K562 (cell line): ENCODE results near the gene FLAD1. TPM values are rescaled to one million over a fixed set of nuclear protein-coding genes. Genes with fewer than 3 reads are reported as not detected.
A peak's percentile ranks its signal among the peaks of the same experiment; 100 is the strongest.

ENCODE experiments used
- ATAC-seq: fragments of 200-7000 bp; cut with Tn5 transposase; 3 replicates; pipeline ENCODE4 v1.9.1; 2020; ENCODE audit warnings: moderate library complexity
- BruUV-seq: library from RNA; stranded (reverse); fragments of 400-500 nt; replicated peaks from 2 replicates; lab custom pipeline; 2021; lab: Mats Ljungman, UMichigan
- CTCF ChIA-PET: fragments of 300-600 bp; formaldehyde crosslinking; extraction: SDS; loops from one replicate; lab custom pipeline; 2021; ENCODE audit warnings: low intra/inter-chr PET ratio; lab: Yijun Ruan, JAX
- POLR2A ChIA-PET: fragments of 300-600, 350-650 bp; sonication (Branson Sonifier 250); formaldehyde crosslinking; extraction: SDS; loops from one replicate; lab custom pipeline; 2021; ENCODE audit warnings: antibody characterized with exemption, inconsistent platforms; lab: Yijun Ruan, JAX
- DNase-seq, 4 experiments: peaks; one replicate each; pipeline versions ENCODE4 v3.0.0 to v3.0.0-alpha.2; 2011 to 2018; ENCODE audit warnings: low spot score in 3 of 4, mixed read lengths in 3 of 4; ENCODE audit errors: extremely low read depth in 1 of 4
- FAIRE-seq: peaks from 2 replicates; lab custom pipeline; 2011; peaks lifted over from hg19 to GRCh38; lab: Jason Lieb, UNC
- H2AFZ ChIP-seq: 2 replicates; pipeline ENCODE4 v1.6.0; 2011; ENCODE audit warnings: low read depth, low read length, control low read depth, inconsistent platforms
- H3K27ac ChIP-seq: fragments of 200-600 bp; 3 replicates; pipeline ENCODE4 v1.8.0; 2011; ENCODE audit warnings: low read depth, mild to moderate bottlenecking, control low read depth, inconsistent platforms, low read length, moderate library complexity, mixed read lengths; ENCODE audit errors: extremely low read depth
- H3K27me3 ChIP-seq, 2 experiments: fragments of 300-600 bp in 1 of 2; 2 replicates in 1 of 2; 3 replicates in 1 of 2; pipeline versions ENCODE4 v1.6.0 to v1.8.0; 2011; ENCODE audit warnings: inconsistent platforms in 2 of 2, low read length in 2 of 2, mild to moderate bottlenecking in 1 of 2, mixed read lengths in 1 of 2, moderate library complexity in 1 of 2; ENCODE audit not compliant: control insufficient read depth in 2 of 2, insufficient read depth in 2 of 2
- H3K36me3 ChIP-seq: fragments of 300-600 bp; 3 replicates; pipeline ENCODE4 v1.8.0; 2011; ENCODE audit warnings: mild to moderate bottlenecking, low read length, inconsistent platforms; ENCODE audit not compliant: control insufficient read depth, insufficient read depth
- H3K4me1 ChIP-seq, 2 experiments: fragments of 200-600 bp in 1 of 2; replicated peaks in 1 of 2; 2 replicates in 1 of 2; 3 replicates in 1 of 2; pipeline versions ENCODE4 v1.5.1 to v1.8.0; 2011; ENCODE audit warnings: inconsistent platforms in 2 of 2, low read length in 2 of 2, mild to moderate bottlenecking in 1 of 2, mixed read lengths in 1 of 2, moderate library complexity in 1 of 2; ENCODE audit not compliant: control insufficient read depth in 2 of 2, insufficient read depth in 2 of 2
- H3K4me2 ChIP-seq: 2 replicates; pipeline ENCODE4 v1.6.1; 2011; ENCODE audit warnings: low read length, control low read depth, inconsistent platforms, mixed read lengths; ENCODE audit not compliant: insufficient read depth
- H3K4me3 ChIP-seq: fragments of 200-600 bp; sonication (generic), shearing (Covaris generic); 2 replicates; pipeline ENCODE4 v1.5.1; 2016; ENCODE audit warnings: control low read depth, inconsistent platforms
- H3K79me2 ChIP-seq: fragments of 200-600 bp; 3 replicates; pipeline ENCODE4 v1.8.0; 2011; ENCODE audit warnings: low read length, inconsistent platforms; ENCODE audit not compliant: control insufficient read depth, insufficient read depth
- H3K9ac ChIP-seq, 2 experiments: 2 replicates each; pipeline versions ENCODE4 v1.6.0 to v1.6.1; 2011; ENCODE audit warnings: low read depth in 2 of 2, low read length in 2 of 2, control low read depth in 1 of 2, inconsistent platforms in 1 of 2, mild to moderate bottlenecking in 1 of 2, mixed read lengths in 1 of 2; ENCODE audit not compliant: insufficient read depth in 1 of 2
- H3K9me1 ChIP-seq: one replicate; pipeline ENCODE4 v1.6.0; 2011; ENCODE audit warnings: inconsistent platforms, mild to moderate bottlenecking, low read length, moderate library complexity; ENCODE audit not compliant: control insufficient read depth, insufficient read depth
- H3K9me3 ChIP-seq: replicated peaks from 2 replicates; pipeline ENCODE4 v1.5.1; 2011; ENCODE audit warnings: low read depth, low read length, inconsistent platforms; ENCODE audit not compliant: control insufficient read depth, insufficient read depth
- H4K20me1 ChIP-seq: replicated peaks from 2 replicates; pipeline ENCODE4 v1.6.1; 2011; ENCODE audit warnings: low read length, inconsistent platforms, mixed read lengths; ENCODE audit not compliant: control insufficient read depth, insufficient read depth
- GABPB2 ChIP-seq: fragments of 250-450 bp; sonication (Bioruptor Pico); conservative IDR thresholded peaks from 2 replicates; pipeline ENCODE4 v1.5.1; 2021; ENCODE audit warnings: mild to moderate bottlenecking
- MBD2 ChIP-seq: sonication (generic); IDR thresholded peaks from 2 replicates; pipeline ENCODE4 v1.6.1; 2016; ENCODE audit warnings: low read depth, borderline replicate concordance
- SMARCC2 ChIP-seq: fragments of 450-650 bp; IDR thresholded peaks from 2 replicates; pipeline ENCODE4 v1.6.1; 2017; ENCODE audit warnings: antibody characterized with exemption, moderate library complexity, mild to moderate bottlenecking, low read depth
- TEAD4 ChIP-seq, 2 experiments: sonication (generic) in 1 of 2; formaldehyde crosslinking in 1 of 2; IDR thresholded peaks; 2 replicates each; pipeline versions ENCODE4 v1.6.1 to v1.8.0; 2012 to 2022; ENCODE audit warnings: borderline replicate concordance in 1 of 2, inconsistent platforms in 1 of 2, low read length in 1 of 2, mild to moderate bottlenecking in 1 of 2, missing genetic modification reagents in 1 of 2
- TFAM ChIP-seq: fragments of 250-450 bp; sonication (Bioruptor Pico); conservative IDR thresholded peaks from 2 replicates; pipeline ENCODE4 v1.5.0; 2021; ENCODE audit warnings: mild to moderate bottlenecking, moderate library complexity
- ZBTB7A ChIP-seq: IDR thresholded peaks from 2 replicates; pipeline ENCODE4 v1.6.1; 2011; ENCODE audit warnings: low read depth, mild to moderate bottlenecking, low read length, moderate library complexity, borderline replicate concordance; ENCODE audit not compliant: control insufficient read depth
- WGBS: fragments of 100-300 bp; shearing (Covaris generic); methylation state at CpG from one replicate; pipeline ENCODE4 v1.1.6; 2016; ENCODE audit warnings: low coverage, mixed read lengths; ENCODE audit not compliant: insufficient coverage; ENCODE audit errors: missing lambda C conversion rate; 5-methylcytosine and 5-hydroxymethylcytosine counted together
- in situ Hi-C: fragments of 300-500 bp; cut with MboI; formaldehyde crosslinking; loops from 4 replicates; pipeline ENCODE4 v1.15.0; 2018; ENCODE audit warnings: inconsistent platforms, mixed read lengths
- intact Hi-C: fragments of 100-400 bp; cut with micrococcal nuclease; formaldehyde crosslinking; loops from 2 replicates; pipeline ENCODE4 v1.14.2; 2022
- polyA plus RNA-seq, 8 experiments: library from polyadenylated mRNA; depleted of rRNA in 4 of 8; stranded (reverse) in 5 of 8; unstranded in 3 of 8; fragments of >200 nt; fragmentation: Nextera tagmentation in 2 of 8; fragmentation: Illumina TruSeq in 1 of 8; extraction: Ambion mirVana in 2 of 8; extraction: Trizol in 1 of 8; gene quantifications; 2 replicates each; pipeline versions ENCODE4 v1.2.1 to v1.2.3, GENCODE V29; 2011 to 2014; ENCODE audit warnings: inconsistent platforms in 1 of 8, missing spikeins in 1 of 8
- total RNA-seq, 7 experiments: library from RNA; depleted of rRNA in 6 of 7; stranded (reverse); fragments of >200 nt in 6 of 7; fragmentation: Illumina TruSeq in 2 of 7; extraction: Trizol in 2 of 7; gene quantifications; 2 replicates each; pipeline versions ENCODE4 v1.2.1 to v1.2.3, GENCODE V29; 2011 to 2021; ENCODE audit warnings: low replicate concordance in 1 of 7
- TF ChIP-seq, protein P1 (sequence below): fragments of 450-650 bp; IDR thresholded peaks from 2 replicates; pipeline ENCODE4 v1.6.1; 2016; ENCODE audit warnings: antibody characterized with exemption
- TF ChIP-seq, protein P2 (sequence below): fragments of 450-650 bp; IDR thresholded peaks from 2 replicates; pipeline ENCODE4 v1.6.1; 2018; ENCODE audit warnings: mild to moderate bottlenecking, low read depth; ENCODE audit not compliant: partially characterized antibody
- TF ChIP-seq, protein P3 (sequence below): fragments of 450-650 bp; formaldehyde crosslinking; conservative IDR thresholded peaks from 2 replicates; pipeline ENCODE4 v1.4.0; 2022; ENCODE audit warnings: mild to moderate bottlenecking, missing genetic modification characterization
- TF ChIP-seq, protein P4 (sequence below): IDR thresholded peaks from 3 replicates; pipeline ENCODE4 v1.6.1; 2011; ENCODE audit warnings: borderline replicate concordance, mild to moderate bottlenecking; ENCODE audit not compliant: insufficient read length, insufficient read depth
- TF ChIP-seq, protein P5 (sequence below), 3 experiments: fragments of 200-800 bp in 1 of 3; sonication (Bioruptor generic) in 1 of 3; sonication (generic) in 1 of 3; formaldehyde crosslinking in 1 of 3; IDR thresholded peaks; 2 replicates each; pipeline versions ENCODE4 v1.6.1 to v1.8.0; 2016 to 2022; ENCODE audit warnings: mild to moderate bottlenecking in 2 of 3, missing compliant biosample characterization in 2 of 3, missing genetic modification characterization in 2 of 3, missing genetic modification reagents in 1 of 3

Gene FLAD1
- total and polyA plus RNA-seq, 9 of the 15 experiments (the other 6 are each of a cell fraction or from before 2014, with no cell fraction given), result 24.9 to 85.8 (median 67.0) TPM

DNA sequence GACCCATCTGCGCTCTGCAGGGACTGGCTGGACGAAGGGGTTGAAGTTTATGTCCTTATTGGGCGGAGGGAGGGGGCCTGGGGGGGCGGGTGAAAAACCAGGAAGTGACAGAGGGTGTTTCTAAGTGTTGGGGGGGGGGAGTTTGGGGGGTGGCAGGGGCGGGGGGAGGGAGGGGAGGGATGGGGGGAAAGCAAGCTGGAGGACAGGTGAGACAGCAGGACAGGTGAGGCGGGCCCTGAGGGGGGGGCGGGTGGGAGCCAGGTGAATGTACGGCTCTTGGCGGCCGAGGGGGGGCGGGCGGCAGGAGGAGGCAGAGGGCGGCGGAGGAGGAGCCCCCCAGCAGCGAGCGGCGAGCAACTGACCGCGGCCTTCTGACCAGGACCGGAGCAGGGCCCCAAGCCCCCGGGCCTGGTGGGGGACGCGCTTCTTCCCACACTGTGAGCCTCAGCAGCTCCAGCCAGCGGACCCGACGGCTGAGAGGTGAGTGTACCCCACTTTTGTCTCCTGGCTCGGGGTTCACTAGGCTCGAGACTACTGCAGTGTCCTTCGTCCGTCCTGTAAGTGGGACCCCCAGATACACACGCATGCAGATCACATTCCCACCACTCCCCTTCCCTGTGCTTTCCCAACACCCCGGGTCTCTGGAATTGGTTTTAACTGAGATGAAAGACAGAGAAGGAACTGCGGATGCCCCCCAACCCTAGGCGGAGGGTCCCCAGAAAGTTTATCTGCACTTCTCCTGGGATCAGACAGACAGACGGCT is 19.5 kb downstream of the FLAD1 start, which contains the start of gene ZBTB7B:
Gene ZBTB7B (plus strand): TSS at position 339 of the 763 bp plus-strand sequence. CDS start 11,859 bp downstream, outside the sequence.
- no peaks in the 10 kb centered on the region for H3K9me1 ChIP-seq
- peak within 1 kb of the TSS; percentile 99 for H3K27ac ChIP-seq
- H3K4me1 ChIP-seq, result peaks cover 45 to 74% of the 10 kb centered on the region in 2 experiments
- no peaks in the 10 kb centered on the region for H3K9me3 ChIP-seq
- no peaks in the 10 kb centered on the region for H3K27me3 ChIP-seq
- CTCF ChIA-PET, result no interaction called here
- 2% methylated on average over 13 of the region's 35 CpGs for WGBS
- peak within 1 kb of the TSS; percentile 95 for H2AFZ ChIP-seq
- peaks cover 33% of the 10 kb centered on the region; the same call in 2 of the 3 replicates for H3K36me3 ChIP-seq
- no TSS peak for BruUV-seq
- in situ Hi-C loops (no loop called here), intact Hi-C loops (loop anchor here (1.0 to 5.0 kb wide), 4 partner anchors 15 to 445 kb away; partner anchors contain the start of genes EFNA3 and UBE2Q1)
- peaks cover 58% of the 10 kb centered on the region for H3K79me2 ChIP-seq
- FAIRE-seq (peak; percentile 32), ATAC-seq (peak; percentile 0; the same call in 1 of the 3 replicates), DNase-seq (peak; percentile 48 to 79 (median 58))
- H3K9ac ChIP-seq, result peak within 1 kb of the TSS; percentile 99
- H3K4me3 ChIP-seq, result peak within 1 kb of the TSS; percentile 97
- POLR2A ChIA-PET, result interaction anchor here (0.6 to 1.5 kb wide), 2 partner anchors 19 to 39 kb away, joined by 3 read pairs; no protein-coding TSS in a partner anchor
- H3K4me2 ChIP-seq, result peak within 1 kb of the TSS; percentile 99
- H4K20me1 ChIP-seq, result peaks cover 3% of the 10 kb centered on the region; the same call in 1 of the 2 replicates
- TF ChIP-seq SMARCC2 (no peak), TFAM (CRISPR knock-in tag) (no peak), ZBTB7A (peak; percentile 84), GABPB2 (CRISPR knock-in tag) (no peak), TEAD4 (IDR thresholded peaks at IDR 0.05; ENCODE audit: low read length) (no peak), TEAD4 (CRISPR knock-in tag; IDR thresholded peaks at IDR 0.05; ENCODE audit: borderline replicate concordance) (no peak), MBD2 (0 out of 2 replicates have a peak, but pooled peaks have one; percentile 17)
- TF ChIP-seq, protein P1, sequence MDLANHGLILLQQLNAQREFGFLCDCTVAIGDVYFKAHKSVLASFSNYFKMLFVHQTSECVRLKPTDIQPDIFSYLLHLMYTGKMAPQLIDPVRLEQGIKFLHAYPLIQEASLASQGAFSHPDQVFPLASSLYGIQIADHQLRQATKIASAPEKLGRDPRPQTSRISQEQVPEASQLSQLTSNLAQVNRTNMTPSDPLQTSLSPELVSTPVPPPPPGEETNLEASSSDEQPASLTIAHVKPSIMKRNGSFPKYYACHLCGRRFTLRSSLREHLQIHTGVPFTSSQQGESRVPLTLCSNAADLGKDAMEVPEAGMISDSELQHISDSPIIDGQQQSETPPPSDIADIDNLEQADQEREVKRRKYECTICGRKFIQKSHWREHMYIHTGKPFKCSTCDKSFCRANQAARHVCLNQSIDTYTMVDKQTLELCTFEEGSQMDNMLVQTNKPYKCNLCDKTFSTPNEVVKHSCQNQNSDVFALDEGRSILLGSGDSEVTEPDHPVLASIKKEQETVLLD, result 0 out of 2 replicates have a peak, but pooled peaks have one; percentile 19
- TF ChIP-seq, protein P2, sequence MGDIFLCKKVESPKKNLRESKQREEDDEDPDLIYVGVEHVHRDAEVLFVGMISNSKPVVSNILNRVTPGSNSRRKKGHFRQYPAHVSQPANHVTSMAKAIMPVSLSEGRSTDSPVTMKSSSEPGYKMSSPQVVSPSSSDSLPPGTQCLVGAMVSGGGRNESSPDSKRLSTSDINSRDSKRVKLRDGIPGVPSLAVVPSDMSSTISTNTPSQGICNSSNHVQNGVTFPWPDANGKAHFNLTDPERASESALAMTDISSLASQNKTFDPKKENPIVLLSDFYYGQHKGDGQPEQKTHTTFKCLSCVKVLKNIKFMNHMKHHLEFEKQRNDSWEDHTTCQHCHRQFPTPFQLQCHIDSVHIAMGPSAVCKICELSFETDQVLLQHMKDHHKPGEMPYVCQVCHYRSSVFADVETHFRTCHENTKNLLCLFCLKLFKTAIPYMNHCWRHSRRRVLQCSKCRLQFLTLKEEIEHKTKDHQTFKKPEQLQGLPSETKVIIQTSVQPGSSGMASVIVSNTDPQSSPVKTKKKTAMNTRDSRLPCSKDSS, result no peak
- TF ChIP-seq, protein P3, sequence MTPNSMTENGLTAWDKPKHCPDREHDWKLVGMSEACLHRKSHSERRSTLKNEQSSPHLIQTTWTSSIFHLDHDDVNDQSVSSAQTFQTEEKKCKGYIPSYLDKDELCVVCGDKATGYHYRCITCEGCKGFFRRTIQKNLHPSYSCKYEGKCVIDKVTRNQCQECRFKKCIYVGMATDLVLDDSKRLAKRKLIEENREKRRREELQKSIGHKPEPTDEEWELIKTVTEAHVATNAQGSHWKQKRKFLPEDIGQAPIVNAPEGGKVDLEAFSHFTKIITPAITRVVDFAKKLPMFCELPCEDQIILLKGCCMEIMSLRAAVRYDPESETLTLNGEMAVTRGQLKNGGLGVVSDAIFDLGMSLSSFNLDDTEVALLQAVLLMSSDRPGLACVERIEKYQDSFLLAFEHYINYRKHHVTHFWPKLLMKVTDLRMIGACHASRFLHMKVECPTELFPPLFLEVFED (CRISPR knock-in tag), result no peak
- TF ChIP-seq, protein P4, sequence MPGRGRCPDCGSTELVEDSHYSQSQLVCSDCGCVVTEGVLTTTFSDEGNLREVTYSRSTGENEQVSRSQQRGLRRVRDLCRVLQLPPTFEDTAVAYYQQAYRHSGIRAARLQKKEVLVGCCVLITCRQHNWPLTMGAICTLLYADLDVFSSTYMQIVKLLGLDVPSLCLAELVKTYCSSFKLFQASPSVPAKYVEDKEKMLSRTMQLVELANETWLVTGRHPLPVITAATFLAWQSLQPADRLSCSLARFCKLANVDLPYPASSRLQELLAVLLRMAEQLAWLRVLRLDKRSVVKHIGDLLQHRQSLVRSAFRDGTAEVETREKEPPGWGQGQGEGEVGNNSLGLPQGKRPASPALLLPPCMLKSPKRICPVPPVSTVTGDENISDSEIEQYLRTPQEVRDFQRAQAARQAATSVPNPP, result no peak
- TF ChIP-seq, protein P5, sequence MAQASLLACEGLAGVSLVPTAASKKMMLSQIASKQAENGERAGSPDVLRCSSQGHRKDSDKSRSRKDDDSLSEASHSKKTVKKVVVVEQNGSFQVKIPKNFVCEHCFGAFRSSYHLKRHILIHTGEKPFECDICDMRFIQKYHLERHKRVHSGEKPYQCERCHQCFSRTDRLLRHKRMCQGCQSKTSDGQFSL (CRISPR knock-in tag; IDR thresholded peaks at IDR 0.05), result no peak; the same call in 1 of the 2 replicates
- TF ChIP-seq, protein P5 (tag; IDR thresholded peaks at IDR 0.05), result peak in 1 of 2 experiments; percentile 85; a peak in 2 of 4 replicates
